IMR-90 (cell line): ENCODE measurements around the gene RAET1E. TPM values are rescaled to one million over a fixed set of nuclear protein-coding genes. Genes with fewer than 3 reads are reported as not detected.
A peak's percentile ranks its signal among the peaks of the same experiment; 100 is the strongest.

Experiments used
- ATAC-seq: fragments of 200-7000 bp; cut with Tn5 transposase; 2 replicates; pipeline ENCODE4 v1.9.1; 2020; ENCODE audit warnings: low read depth, mild to moderate bottlenecking, moderate library complexity
- Bru-seq: library from RNA; stranded (reverse); fragments of 400-500 nt; gene quantifications from one replicate; lab custom pipeline; 2021; lab: Mats Ljungman, UMichigan
- BruChase-seq, 2 experiments: library from RNA; stranded (reverse); fragments of 400-500 nt; gene quantifications; one replicate each; lab custom pipeline; 2021; lab: Mats Ljungman, UMichigan
- BruUV-seq: library from RNA; stranded (reverse); fragments of 400-500 nt; replicated peaks from 2 replicates; lab custom pipeline; 2021; lab: Mats Ljungman, UMichigan
- CTCF ChIA-PET: fragments of 300-600 bp; formaldehyde crosslinking; extraction: SDS; loops from one replicate; lab custom pipeline; 2021; ENCODE audit warnings: antibody characterized with exemption; lab: Yijun Ruan, JAX
- POLR2A ChIA-PET: fragments of 300-600 bp; sonication (Branson Sonifier 250); formaldehyde crosslinking; loops from one replicate; lab custom pipeline; 2022; ENCODE audit warnings: antibody characterized with exemption; ENCODE audit not compliant: unreplicated experiment; lab: Charles Lee
- DNase-seq: peaks from one replicate; pipeline ENCODE4 v3.0.0; 2013
- H2AFZ ChIP-seq: replicated peaks from 2 replicates; pipeline ENCODE3; 2013; ENCODE audit warnings: low read length, mild to moderate bottlenecking; ENCODE audit not compliant: poor library complexity
- H2AK5ac ChIP-seq: 2 replicates; pipeline ENCODE4 v1.6.1; 2013; ENCODE audit warnings: low read depth, low read length, inconsistent platforms
- H2AK9ac ChIP-seq: replicated peaks from 2 replicates; pipeline ENCODE3; 2013; ENCODE audit warnings: mild to moderate bottlenecking, low read depth, low read length, moderate library complexity; ENCODE audit not compliant: poor library complexity
- H2BK120ac ChIP-seq: 2 replicates; pipeline ENCODE4 v1.6.1; 2013; ENCODE audit warnings: low read depth, low read length, inconsistent platforms
- H2BK15ac ChIP-seq: 3 replicates; pipeline ENCODE4 v1.6.1; 2013; ENCODE audit warnings: low read depth, low read length, inconsistent platforms
- H2BK20ac ChIP-seq: 2 replicates; pipeline ENCODE4 v1.6.1; 2013; ENCODE audit warnings: low read depth, mild to moderate bottlenecking, inconsistent platforms, low read length, moderate library complexity
- H2BK5ac ChIP-seq: 2 replicates; pipeline ENCODE4 v1.6.1; 2013; ENCODE audit warnings: mild to moderate bottlenecking, low read depth, low read length, inconsistent platforms; ENCODE audit not compliant: poor library complexity, severe bottlenecking
- H3K14ac ChIP-seq: replicated peaks from 2 replicates; pipeline ENCODE4 v1.6.1; 2013; ENCODE audit warnings: low read depth, low read length, inconsistent platforms
- H3K18ac ChIP-seq: 2 replicates; pipeline ENCODE4 v1.6.1; 2013; ENCODE audit warnings: low read depth, low read length, control low read depth
- H3K23ac ChIP-seq: 2 replicates; pipeline ENCODE4 v1.6.1; 2013; ENCODE audit warnings: low read depth, low read length, inconsistent platforms
- H3K27ac ChIP-seq: 2 replicates; pipeline ENCODE4 v1.5.1; 2013; ENCODE audit warnings: mild to moderate bottlenecking, control low read depth, low read length; ENCODE audit not compliant: insufficient read depth
- H3K27me3 ChIP-seq: 2 replicates; pipeline ENCODE4 v1.6.1; 2013; ENCODE audit warnings: low read length; ENCODE audit not compliant: control insufficient read depth, insufficient read depth
- H3K36me3 ChIP-seq: 2 replicates; pipeline ENCODE4 v1.6.1; 2013; ENCODE audit warnings: low read length, mixed read lengths; ENCODE audit not compliant: control insufficient read depth, insufficient read depth
- H3K4ac ChIP-seq: 2 replicates; pipeline ENCODE4 v1.6.1; 2013; ENCODE audit warnings: low read depth, low read length, inconsistent platforms
- H3K4me1 ChIP-seq: 2 replicates; pipeline ENCODE4 v1.6.1; 2013; ENCODE audit warnings: low read length, mixed read lengths; ENCODE audit not compliant: control insufficient read depth, insufficient read depth
- H3K4me2 ChIP-seq: 2 replicates; pipeline ENCODE4 v1.6.1; 2013; ENCODE audit warnings: low read depth, mild to moderate bottlenecking, control low read depth, low read length, moderate library complexity
- H3K4me3 ChIP-seq: 2 replicates; pipeline ENCODE4 v1.5.1; 2013; ENCODE audit warnings: low read depth, mild to moderate bottlenecking, control low read depth, low read length, moderate library complexity; ENCODE audit not compliant: insufficient read depth
- H3K56ac ChIP-seq: 2 replicates; pipeline ENCODE4 v1.6.1; 2013; ENCODE audit warnings: low read length, inconsistent platforms; ENCODE audit not compliant: insufficient read depth; ENCODE audit errors: extremely low read depth
- H3K79me1 ChIP-seq, 2 experiments: 2 replicates each; pipeline ENCODE4 v1.6.1; 2013; ENCODE audit warnings: low read length in 2 of 2, inconsistent platforms in 1 of 2, low read depth in 1 of 2
- H3K9ac ChIP-seq: 2 replicates; pipeline ENCODE4 v1.6.1; 2013; ENCODE audit warnings: low read depth, low read length, control low read depth
- H3K9me1 ChIP-seq: 2 replicates; pipeline ENCODE4 v1.6.1; 2013; ENCODE audit warnings: low read length, inconsistent platforms; ENCODE audit not compliant: insufficient read depth
- H3K9me3 ChIP-seq: 2 replicates; pipeline ENCODE4 v1.6.1; 2013; ENCODE audit warnings: low read length; ENCODE audit not compliant: control insufficient read depth, insufficient read depth
- H4K20me1 ChIP-seq: 2 replicates; pipeline ENCODE4 v1.6.1; 2013; ENCODE audit warnings: low read length, inconsistent platforms; ENCODE audit not compliant: insufficient read depth
- H4K5ac ChIP-seq: 2 replicates; pipeline ENCODE4 v1.6.1; 2013; ENCODE audit warnings: mild to moderate bottlenecking, low read depth, low read length, control low read depth
- H4K8ac ChIP-seq, 2 experiments: 2 replicates each; pipeline ENCODE4 v1.6.1; 2013; ENCODE audit warnings: low read depth in 2 of 2, low read length in 2 of 2, control low read depth in 1 of 2, inconsistent platforms in 1 of 2
- H4K91ac ChIP-seq: 2 replicates; pipeline ENCODE4 v1.6.1; 2013; ENCODE audit warnings: low read depth, low read length, inconsistent platforms; ENCODE audit not compliant: insufficient read depth
- CTCF ChIP-seq: conservative IDR thresholded peaks from 2 replicates; pipeline ENCODE4 v1.5.1; 2012; ENCODE audit warnings: mild to moderate bottlenecking, low read depth, low read length, improper control_type of control experiment
- WGBS, 2 experiments: methylation state at CpG; one replicate each; pipeline versions ENCODE4 v1.1.5 to v1.1.7; 2013; ENCODE audit warnings: missing lambda C conversion rate in 2 of 2; ENCODE audit not compliant: insufficient read length in 1 of 2; ENCODE audit errors: extremely low coverage in 2 of 2; 5-methylcytosine and 5-hydroxymethylcytosine counted together
- dilution Hi-C: fragments of 300-500 bp; cut with HindIII; formaldehyde crosslinking; loops from one replicate; pipeline ENCODE4 v1.14.3; 2018; ENCODE audit warnings: low sequenced_read_pairs; ENCODE audit not compliant: unreplicated experiment
- in situ Hi-C: fragments of 300-500 bp; cut with MboI; formaldehyde crosslinking; loops from 3 replicates; pipeline ENCODE4 v1.14.3; 2019; ENCODE audit warnings: low sequenced_read_pairs, inconsistent platforms, mixed read lengths
- intact Hi-C: fragments of 100-400 bp; cut with micrococcal nuclease; formaldehyde crosslinking; loops from 2 replicates; pipeline ENCODE4 v1.10.0; 2022
- long read RNA-seq: library from polyadenylated mRNA; unstranded; transcript quantifications from one replicate; pipeline ENCODE4 v2.0.0, GENCODE V29; 2021; ENCODE audit not compliant: unreplicated experiment
- polyA plus RNA-seq, 3 experiments: library from polyadenylated mRNA; depleted of rRNA; stranded (reverse); fragments of >200 nt; gene quantifications; 2 replicates each; pipeline ENCODE4 v1.2.3, GENCODE V29; 2012; ENCODE audit warnings: low replicate concordance in 1 of 3
- total RNA-seq: library from RNA; depleted of rRNA; stranded (reverse); fragments of >200 nt; gene quantifications from 2 replicates; pipeline ENCODE4 v1.2.3, GENCODE V29; 2012; rRNA removed
- TF ChIP-seq, protein P1 (sequence below): fragments of 150-350 bp; IDR thresholded peaks from 2 replicates; pipeline ENCODE4 v1.6.1; 2017; ENCODE audit warnings: mild to moderate bottlenecking, antibody characterized with exemption, low read length, low read depth

The RAET1E gene, protein sequence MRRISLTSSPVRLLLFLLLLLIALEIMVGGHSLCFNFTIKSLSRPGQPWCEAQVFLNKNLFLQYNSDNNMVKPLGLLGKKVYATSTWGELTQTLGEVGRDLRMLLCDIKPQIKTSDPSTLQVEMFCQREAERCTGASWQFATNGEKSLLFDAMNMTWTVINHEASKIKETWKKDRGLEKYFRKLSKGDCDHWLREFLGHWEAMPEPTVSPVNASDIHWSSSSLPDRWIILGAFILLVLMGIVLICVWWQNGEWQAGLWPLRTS
- total RNA-seq = not detected in 2 replicates
- not detected in 2 replicates for polyA plus RNA-seq (2012; rRNA removed)
- polyA plus RNA-seq (2012; cell fraction: cytosol; rRNA removed) = 0.02 TPM in 1 of 2 replicates, not detected in the other
- 0.16 TPM in 1 of 2 replicates, not detected in the other for polyA plus RNA-seq (2012; cell fraction: nucleus; rRNA removed; ENCODE audit: low replicate concordance)
- not detected for Bru-seq, nascent RNA
- percentile 28 among the genes with signal in this experiment for BruChase-seq, experiment 1, labeled RNA remaining after a 6-hour chase
- BruChase-seq, experiment 2, labeled RNA remaining after a 2-hour chase = percentile 17 among the genes with signal in this experiment
- long read RNA-seq, partial matches to known transcripts = 0 of 1 reads
- long read RNA-seq, other reads (novel, unspliced or antisense) = 1 of 1 reads

DNA sequence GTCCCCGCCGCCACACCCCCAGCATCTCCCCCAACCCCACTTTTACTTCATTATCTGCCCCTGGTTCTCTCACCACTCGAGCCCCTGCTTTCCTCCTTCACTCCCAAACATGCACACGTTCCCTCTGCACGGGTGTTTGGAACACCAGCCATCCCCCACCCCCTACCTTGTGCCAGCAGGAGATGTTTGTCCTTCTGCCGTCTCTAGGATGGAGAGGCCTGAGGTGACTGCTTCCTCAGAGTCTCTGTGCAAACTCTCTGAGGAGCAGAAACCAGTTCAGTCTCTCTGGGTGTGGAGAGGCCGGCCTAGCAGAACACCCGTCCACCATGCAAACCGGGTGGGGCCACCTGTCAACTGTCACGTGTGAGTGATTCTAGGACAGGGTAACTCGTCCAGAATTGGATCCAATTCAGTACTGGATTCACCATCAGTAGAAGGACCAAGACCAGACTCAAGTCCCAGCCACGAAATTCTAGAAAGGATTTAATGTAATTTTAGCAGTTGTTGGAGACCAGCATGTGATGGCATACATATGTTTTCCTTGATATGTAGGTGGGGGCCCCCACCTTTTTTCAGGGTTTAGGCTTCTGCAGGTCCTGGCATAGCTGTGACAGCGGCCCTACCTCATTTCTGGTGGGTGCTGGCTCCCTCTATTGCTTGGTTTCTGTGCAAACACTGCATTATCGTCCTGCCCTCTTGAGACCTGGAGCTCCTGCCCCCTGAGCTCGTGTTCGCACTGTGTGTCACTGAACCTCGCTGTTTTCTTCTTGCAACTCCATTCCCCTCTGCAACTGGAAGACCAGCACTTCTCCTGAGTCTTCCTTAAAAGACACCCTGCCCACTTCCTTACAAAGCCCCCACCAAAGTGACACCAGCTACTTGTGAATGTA lies at the start of gene RAET1E:
Gene RAET1E, minus strand, starts transcription at position 259 of the 890 bp plus-strand sequence. CDS start 7,212 bp downstream, outside the sequence.
- no peaks in the 10 kb centered on the region for H3K36me3 ChIP-seq
- H2AK5ac ChIP-seq = peak within 1 kb of the TSS; percentile 74
- H4K5ac ChIP-seq = peak within 1 kb of the TSS; percentile 48
- H2BK120ac ChIP-seq = peak within 1 kb of the TSS; percentile 92
- H3K4me3 ChIP-seq = peak within 1 kb of the TSS; percentile 22; the same call in 1 of the 2 replicates
- H3K79me1 ChIP-seq = peaks cover 0 to 11% of the 10 kb centered on the region in 2 experiments; a peak in 1 of 4 replicates
- peak within 1 kb of the TSS; percentile 84 for H3K14ac ChIP-seq
- peak within 1 kb of the TSS; percentile 31; the same call in 1 of the 2 replicates for H3K56ac ChIP-seq
- H2AK9ac ChIP-seq = peak within 1 kb of the TSS; percentile 89
- peak within 1 kb of the TSS; percentile 70 for H2BK20ac ChIP-seq
- BruUV-seq = no TSS peak
- peak within 1 kb of the TSS; percentile 60 for H3K4me2 ChIP-seq
- dilution Hi-C loops (no loop called here), in situ Hi-C loops (no loop called here), intact Hi-C loops (no loop called here)
- peak within 1 kb of the TSS; percentile 79 for H3K27ac ChIP-seq
- H4K20me1 ChIP-seq = no peaks in the 10 kb centered on the region
- 0 out of 2 replicates have a peak within 1 kb of the TSS, but pooled peaks have one; percentile 38 for H3K9ac ChIP-seq
- DNase-seq (no peak), ATAC-seq (no peak)
- peaks cover 20% of the 10 kb centered on the region for H3K9me1 ChIP-seq
- peak within 1 kb of the TSS; percentile 91 for H2AFZ ChIP-seq
- H2BK5ac ChIP-seq = peak within 1 kb of the TSS; percentile 91
- ChIA-PET CTCF (interaction anchor here (0.7 kb wide), 1 partner anchor 34 kb away, joined by 3 read pairs; the partner anchor contains the start of gene LRP11), POLR2A (no interaction called here)
- H4K8ac ChIP-seq = peak within 1 kb of the TSS; percentile 5 to 91
- H2BK15ac ChIP-seq = peak within 1 kb of the TSS; percentile 89; the same call in 2 of the 3 replicates
- 92% methylated on average over 8 of the region's 17 CpGs; no CpG with 5 or more reads in 1 of the 2 experiments for WGBS, 2 experiments
- H3K4ac ChIP-seq = peak within 1 kb of the TSS; percentile 88
- TF ChIP-seq CTCF = 0 out of 2 replicates have a peak, but pooled peaks have one; percentile 11
- TF ChIP-seq, protein P1, sequence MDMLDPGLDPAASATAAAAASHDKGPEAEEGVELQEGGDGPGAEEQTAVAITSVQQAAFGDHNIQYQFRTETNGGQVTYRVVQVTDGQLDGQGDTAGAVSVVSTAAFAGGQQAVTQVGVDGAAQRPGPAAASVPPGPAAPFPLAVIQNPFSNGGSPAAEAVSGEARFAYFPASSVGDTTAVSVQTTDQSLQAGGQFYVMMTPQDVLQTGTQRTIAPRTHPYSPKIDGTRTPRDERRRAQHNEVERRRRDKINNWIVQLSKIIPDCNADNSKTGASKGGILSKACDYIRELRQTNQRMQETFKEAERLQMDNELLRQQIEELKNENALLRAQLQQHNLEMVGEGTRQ = no peak
- H3K9me3 ChIP-seq = no peaks in the 10 kb centered on the region
- no peaks in the 10 kb centered on the region for H3K27me3 ChIP-seq
- peak within 1 kb of the TSS; percentile 14; the same call in 1 of the 2 replicates for H3K23ac ChIP-seq
- peaks cover 24% of the 10 kb centered on the region for H3K4me1 ChIP-seq
- H4K91ac ChIP-seq = peak within 1 kb of the TSS; percentile 94
- peak within 1 kb of the TSS; percentile 30 for H3K18ac ChIP-seq
